HepG2 (cell line): ENCODE data around the gene RGS19. TPM values are rescaled to one million over a fixed set of nuclear protein-coding genes. Genes with fewer than 3 reads are reported as not detected.
A peak's percentile ranks its signal among the peaks of the same experiment; 100 is the strongest.

Experiments used
- ATF7-NPFF ChIP-seq: sonication (generic); formaldehyde crosslinking; IDR thresholded peaks from 2 replicates; pipeline ENCODE4 v1.8.1; 2023; ENCODE audit warnings: mild to moderate bottlenecking, low read depth, missing genetic modification reagents, moderate library complexity
- CAMTA2 ChIP-seq: sonication (generic); formaldehyde crosslinking; IDR thresholded peaks from 2 replicates; pipeline ENCODE4 v1.4.0; 2020; ENCODE audit warnings: mild to moderate bottlenecking, missing genetic modification reagents, borderline replicate concordance
- HOXA3 ChIP-seq: sonication (generic); formaldehyde crosslinking; IDR thresholded peaks from 2 replicates; pipeline ENCODE4 v1.5.0; 2020; ENCODE audit warnings: missing genetic modification reagents
- RBAK ChIP-seq: sonication (generic); formaldehyde crosslinking; IDR thresholded peaks from 2 replicates; pipeline ENCODE4 v1.5.1; 2020; ENCODE audit warnings: mild to moderate bottlenecking, missing genetic modification reagents
- RBM22 ChIP-seq: fragments of 200-400 bp; formaldehyde crosslinking; optimal IDR thresholded peaks from 2 replicates; pipeline ENCODE3; 2017; ENCODE audit warnings: mild to moderate bottlenecking, low read length, moderate library complexity
- RBM39 ChIP-seq: fragments of 200-400 bp; formaldehyde crosslinking; IDR thresholded peaks from one replicate; pipeline ENCODE4 v1.6.1; 2018; ENCODE audit warnings: antibody characterized with exemption, mild to moderate bottlenecking, low read depth, low read length; ENCODE audit not compliant: poor library complexity, severe bottlenecking
- ZBTB42 ChIP-seq: sonication (generic); formaldehyde crosslinking; IDR thresholded peaks from 2 replicates; pipeline ENCODE4 v1.5.0; 2020; ENCODE audit warnings: mild to moderate bottlenecking, missing genetic modification reagents
- ZMAT3 ChIP-seq: sonication (generic); formaldehyde crosslinking; conservative IDR thresholded peaks from 2 replicates; pipeline ENCODE4 v1.7.0; 2021; ENCODE audit warnings: missing genetic modification reagents
- ZNF264 ChIP-seq: sonication (generic); formaldehyde crosslinking; IDR thresholded peaks from 2 replicates; pipeline ENCODE4 v1.4.0; 2020; ENCODE audit warnings: missing genetic modification reagents
- ZNF296 ChIP-seq: sonication (generic); formaldehyde crosslinking; conservative IDR thresholded peaks from 2 replicates; pipeline ENCODE4 v1.5.0; 2020; ENCODE audit warnings: mild to moderate bottlenecking, missing genetic modification reagents
- ZNF468 ChIP-seq: sonication (generic); formaldehyde crosslinking; IDR thresholded peaks from 2 replicates; pipeline ENCODE4 v1.8.0; 2022; ENCODE audit warnings: mild to moderate bottlenecking, moderate library complexity, missing genetic modification reagents
- ZNF788 ChIP-seq: sonication (generic); formaldehyde crosslinking; IDR thresholded peaks from 2 replicates; pipeline ENCODE4 v1.5.0; 2020; ENCODE audit warnings: mild to moderate bottlenecking, missing genetic modification reagents, borderline replicate concordance
- ZNF790 ChIP-seq: sonication (generic); formaldehyde crosslinking; IDR thresholded peaks from 2 replicates; pipeline ENCODE4 v1.8.0; 2022; ENCODE audit warnings: missing genetic modification reagents, mild to moderate bottlenecking, borderline replicate concordance
- polyA plus RNA-seq, 8 experiments: library from polyadenylated mRNA; depleted of rRNA in 3 of 8; stranded (reverse) in 7 of 8; unstranded in 1 of 8; fragments of >200 nt; fragmentation: Illumina TruSeq in 4 of 8; extraction: Trizol in 4 of 8; gene quantifications; 2 replicates each; pipeline versions ENCODE4 v1.2.1 to v1.2.3, GENCODE V29; 2011 to 2016; ENCODE audit warnings: low read depth in 4 of 8, missing spikeins in 1 of 8, mixed read lengths in 1 of 8; ENCODE audit not compliant: insufficient read depth in 1 of 8
- total RNA-seq, 5 experiments: library from RNA; depleted of rRNA; stranded (reverse); fragments of >200 nt; fragmentation: Illumina TruSeq; extraction: Trizol; gene quantifications; 2 replicates each; pipeline ENCODE4 v1.2.3, GENCODE V29; 2016; ENCODE audit warnings: low read depth in 1 of 5
- TF ChIP-seq, protein P1 (sequence below): sonication (generic); formaldehyde crosslinking; IDR thresholded peaks from 2 replicates; pipeline ENCODE4 v1.4.0; 2020; ENCODE audit warnings: missing genetic modification reagents, borderline replicate concordance
- TF ChIP-seq, protein P2 (sequence below): sonication (generic); formaldehyde crosslinking; IDR thresholded peaks from 2 replicates; pipeline ENCODE4 v1.4.0; 2020; ENCODE audit warnings: low read depth, mild to moderate bottlenecking, missing genetic modification reagents
- TF ChIP-seq, protein P3 (sequence below): sonication (generic); formaldehyde crosslinking; IDR thresholded peaks from 2 replicates; pipeline ENCODE4; 2020; ENCODE audit warnings: missing genetic modification reagents, mild to moderate bottlenecking, borderline replicate concordance
- TF ChIP-seq, protein P4 (sequence below): sonication (generic); formaldehyde crosslinking; IDR thresholded peaks from 2 replicates; pipeline ENCODE4 v1.9.0; 2021; ENCODE audit warnings: missing genetic modification reagents, mild to moderate bottlenecking, borderline replicate concordance
- TF ChIP-seq, protein P5 (sequence below): sonication (generic); formaldehyde crosslinking; IDR thresholded peaks from 2 replicates; pipeline ENCODE4 v1.4.0; 2020; ENCODE audit warnings: mild to moderate bottlenecking, missing genetic modification reagents

Gene RGS19
- total and polyA plus RNA-seq, 2 of the 13 experiments (the other 11 are each of a cell fraction or from before 2014, with no cell fraction given), result 10.7 to 11.9 TPM

DNA sequence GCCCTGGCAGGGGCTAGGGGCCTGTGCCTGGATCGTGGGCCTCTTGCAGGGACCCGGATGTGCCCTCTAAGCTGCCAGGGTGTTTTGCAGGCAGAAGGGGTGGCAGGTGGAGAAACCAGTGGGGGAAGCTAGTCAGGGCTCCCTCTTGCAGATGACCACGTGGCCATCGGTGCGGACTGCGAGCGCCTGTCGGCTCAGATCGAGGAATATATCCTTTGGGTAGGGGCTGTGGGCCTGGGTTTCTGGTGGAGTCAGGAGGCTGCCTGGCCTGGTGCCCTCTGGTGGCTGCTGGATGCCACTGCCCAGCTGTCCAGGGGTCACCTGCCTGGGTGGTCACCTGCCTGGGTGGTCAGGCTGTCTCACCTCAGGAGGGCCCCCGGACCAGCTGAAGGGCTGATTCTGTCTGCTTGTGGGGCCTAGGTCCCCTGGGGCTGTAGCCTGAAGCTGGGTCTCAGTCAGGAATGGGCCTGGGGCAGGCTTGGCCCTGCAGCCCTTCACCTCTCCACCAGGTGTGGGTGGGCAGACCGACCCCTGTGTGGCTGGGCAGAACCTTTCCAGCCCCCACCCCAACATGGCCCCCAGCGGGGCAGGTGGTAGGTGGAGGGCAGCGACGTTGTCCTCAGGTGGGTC is 9.6 kb downstream of the RGS19 start (continued):
- TF ChIP-seq, protein P1, sequence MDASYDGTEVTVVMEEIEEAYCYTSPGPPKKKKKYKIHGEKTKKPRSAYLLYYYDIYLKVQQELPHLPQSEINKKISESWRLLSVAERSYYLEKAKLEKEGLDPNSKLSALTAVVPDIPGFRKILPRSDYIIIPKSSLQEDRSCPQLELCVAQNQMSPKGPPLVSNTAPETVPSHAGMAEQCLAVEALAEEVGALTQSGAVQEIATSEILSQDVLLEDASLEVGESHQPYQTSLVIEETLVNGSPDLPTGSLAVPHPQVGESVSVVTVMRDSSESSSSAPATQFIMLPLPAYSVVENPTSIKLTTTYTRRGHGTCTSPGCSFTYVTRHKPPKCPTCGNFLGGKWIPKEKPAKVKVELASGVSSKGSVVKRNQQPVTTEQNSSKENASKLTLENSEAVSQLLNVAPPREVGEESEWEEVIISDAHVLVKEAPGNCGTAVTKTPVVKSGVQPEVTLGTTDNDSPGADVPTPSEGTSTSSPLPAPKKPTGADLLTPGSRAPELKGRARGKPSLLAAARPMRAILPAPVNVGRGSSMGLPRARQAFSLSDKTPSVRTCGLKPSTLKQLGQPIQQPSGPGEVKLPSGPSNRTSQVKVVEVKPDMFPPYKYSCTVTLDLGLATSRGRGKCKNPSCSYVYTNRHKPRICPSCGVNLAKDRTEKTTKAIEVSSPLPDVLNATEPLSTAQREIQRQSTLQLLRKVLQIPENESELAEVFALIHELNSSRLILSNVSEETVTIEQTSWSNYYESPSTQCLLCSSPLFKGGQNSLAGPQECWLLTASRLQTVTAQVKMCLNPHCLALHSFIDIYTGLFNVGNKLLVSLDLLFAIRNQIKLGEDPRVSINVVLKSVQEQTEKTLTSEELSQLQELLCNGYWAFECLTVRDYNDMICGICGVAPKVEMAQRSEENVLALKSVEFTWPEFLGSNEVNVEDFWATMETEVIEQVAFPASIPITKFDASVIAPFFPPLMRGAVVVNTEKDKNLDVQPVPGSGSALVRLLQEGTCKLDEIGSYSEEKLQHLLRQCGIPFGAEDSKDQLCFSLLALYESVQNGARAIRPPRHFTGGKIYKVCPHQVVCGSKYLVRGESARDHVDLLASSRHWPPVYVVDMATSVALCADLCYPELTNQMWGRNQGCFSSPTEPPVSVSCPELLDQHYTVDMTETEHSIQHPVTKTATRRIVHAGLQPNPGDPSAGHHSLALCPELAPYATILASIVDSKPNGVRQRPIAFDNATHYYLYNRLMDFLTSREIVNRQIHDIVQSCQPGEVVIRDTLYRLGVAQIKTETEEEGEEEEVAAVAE (CRISPR knock-in tag), result peak; percentile 48; the same call in 1 of the 2 replicates
- TF ChIP-seq ZMAT3 (CRISPR knock-in tag), result no peak
- TF ChIP-seq ZNF468, result no peak
- no peak for TF ChIP-seq ZNF788
- TF ChIP-seq ZNF264 (CRISPR knock-in tag), result no peak
- 0 out of 2 replicates have a peak, but pooled peaks have one; percentile 33 for TF ChIP-seq ZNF296
- no peak; the same call in 1 of the 2 replicates for TF ChIP-seq ATF7-NPFF (CRISPR knock-in tag)
- TF ChIP-seq, protein P2, sequence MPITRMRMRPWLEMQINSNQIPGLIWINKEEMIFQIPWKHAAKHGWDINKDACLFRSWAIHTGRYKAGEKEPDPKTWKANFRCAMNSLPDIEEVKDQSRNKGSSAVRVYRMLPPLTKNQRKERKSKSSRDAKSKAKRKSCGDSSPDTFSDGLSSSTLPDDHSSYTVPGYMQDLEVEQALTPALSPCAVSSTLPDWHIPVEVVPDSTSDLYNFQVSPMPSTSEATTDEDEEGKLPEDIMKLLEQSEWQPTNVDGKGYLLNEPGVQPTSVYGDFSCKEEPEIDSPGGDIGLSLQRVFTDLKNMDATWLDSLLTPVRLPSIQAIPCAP (CRISPR knock-in tag), result no peak
- TF ChIP-seq, protein P3, sequence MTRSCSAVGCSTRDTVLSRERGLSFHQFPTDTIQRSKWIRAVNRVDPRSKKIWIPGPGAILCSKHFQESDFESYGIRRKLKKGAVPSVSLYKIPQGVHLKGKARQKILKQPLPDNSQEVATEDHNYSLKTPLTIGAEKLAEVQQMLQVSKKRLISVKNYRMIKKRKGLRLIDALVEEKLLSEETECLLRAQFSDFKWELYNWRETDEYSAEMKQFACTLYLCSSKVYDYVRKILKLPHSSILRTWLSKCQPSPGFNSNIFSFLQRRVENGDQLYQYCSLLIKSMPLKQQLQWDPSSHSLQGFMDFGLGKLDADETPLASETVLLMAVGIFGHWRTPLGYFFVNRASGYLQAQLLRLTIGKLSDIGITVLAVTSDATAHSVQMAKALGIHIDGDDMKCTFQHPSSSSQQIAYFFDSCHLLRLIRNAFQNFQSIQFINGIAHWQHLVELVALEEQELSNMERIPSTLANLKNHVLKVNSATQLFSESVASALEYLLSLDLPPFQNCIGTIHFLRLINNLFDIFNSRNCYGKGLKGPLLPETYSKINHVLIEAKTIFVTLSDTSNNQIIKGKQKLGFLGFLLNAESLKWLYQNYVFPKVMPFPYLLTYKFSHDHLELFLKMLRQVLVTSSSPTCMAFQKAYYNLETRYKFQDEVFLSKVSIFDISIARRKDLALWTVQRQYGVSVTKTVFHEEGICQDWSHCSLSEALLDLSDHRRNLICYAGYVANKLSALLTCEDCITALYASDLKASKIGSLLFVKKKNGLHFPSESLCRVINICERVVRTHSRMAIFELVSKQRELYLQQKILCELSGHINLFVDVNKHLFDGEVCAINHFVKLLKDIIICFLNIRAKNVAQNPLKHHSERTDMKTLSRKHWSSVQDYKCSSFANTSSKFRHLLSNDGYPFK (CRISPR knock-in tag), result peak; percentile 33; the same call in 1 of the 2 replicates
- TF ChIP-seq, protein P4, sequence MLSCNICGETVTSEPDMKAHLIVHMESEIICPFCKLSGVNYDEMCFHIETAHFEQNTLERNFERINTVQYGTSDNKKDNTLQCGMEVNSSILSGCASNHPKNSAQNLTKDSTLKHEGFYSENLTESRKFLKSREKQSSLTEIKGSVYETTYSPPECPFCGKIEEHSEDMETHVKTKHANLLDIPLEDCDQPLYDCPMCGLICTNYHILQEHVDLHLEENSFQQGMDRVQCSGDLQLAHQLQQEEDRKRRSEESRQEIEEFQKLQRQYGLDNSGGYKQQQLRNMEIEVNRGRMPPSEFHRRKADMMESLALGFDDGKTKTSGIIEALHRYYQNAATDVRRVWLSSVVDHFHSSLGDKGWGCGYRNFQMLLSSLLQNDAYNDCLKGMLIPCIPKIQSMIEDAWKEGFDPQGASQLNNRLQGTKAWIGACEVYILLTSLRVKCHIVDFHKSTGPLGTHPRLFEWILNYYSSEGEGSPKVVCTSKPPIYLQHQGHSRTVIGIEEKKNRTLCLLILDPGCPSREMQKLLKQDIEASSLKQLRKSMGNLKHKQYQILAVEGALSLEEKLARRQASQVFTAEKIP (CRISPR knock-in tag), result no peak
- TF ChIP-seq ZBTB42 (CRISPR knock-in tag), result no peak
- TF ChIP-seq, protein P5, sequence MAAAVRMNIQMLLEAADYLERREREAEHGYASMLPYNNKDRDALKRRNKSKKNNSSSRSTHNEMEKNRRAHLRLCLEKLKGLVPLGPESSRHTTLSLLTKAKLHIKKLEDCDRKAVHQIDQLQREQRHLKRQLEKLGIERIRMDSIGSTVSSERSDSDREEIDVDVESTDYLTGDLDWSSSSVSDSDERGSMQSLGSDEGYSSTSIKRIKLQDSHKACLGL (CRISPR knock-in tag), result peak; percentile 79
- no peak; the same call in 1 of the 2 replicates for TF ChIP-seq CAMTA2 (CRISPR knock-in tag)
- TF ChIP-seq RBM39, result no peak
- no peak for TF ChIP-seq RBAK (CRISPR knock-in tag)
- TF ChIP-seq RBM22, result no peak
- no peak for TF ChIP-seq ZNF790 (CRISPR knock-in tag)
- TF ChIP-seq HOXA3, result no peak
